NCI-H524 (cell line): ENCODE data around the gene ITIH6.
"Not testable (repeated sequence)": the region's sequence is repeated elsewhere in the genome, so short reads cannot be mapped to it uniquely, and the experiment has no call there.

Source experiments
- DNase-seq, 2 experiments: peaks; one replicate each; lab custom pipeline; 2025; lab: John Stamatoyannopoulos, UW

ITIH6 gene, protein sequence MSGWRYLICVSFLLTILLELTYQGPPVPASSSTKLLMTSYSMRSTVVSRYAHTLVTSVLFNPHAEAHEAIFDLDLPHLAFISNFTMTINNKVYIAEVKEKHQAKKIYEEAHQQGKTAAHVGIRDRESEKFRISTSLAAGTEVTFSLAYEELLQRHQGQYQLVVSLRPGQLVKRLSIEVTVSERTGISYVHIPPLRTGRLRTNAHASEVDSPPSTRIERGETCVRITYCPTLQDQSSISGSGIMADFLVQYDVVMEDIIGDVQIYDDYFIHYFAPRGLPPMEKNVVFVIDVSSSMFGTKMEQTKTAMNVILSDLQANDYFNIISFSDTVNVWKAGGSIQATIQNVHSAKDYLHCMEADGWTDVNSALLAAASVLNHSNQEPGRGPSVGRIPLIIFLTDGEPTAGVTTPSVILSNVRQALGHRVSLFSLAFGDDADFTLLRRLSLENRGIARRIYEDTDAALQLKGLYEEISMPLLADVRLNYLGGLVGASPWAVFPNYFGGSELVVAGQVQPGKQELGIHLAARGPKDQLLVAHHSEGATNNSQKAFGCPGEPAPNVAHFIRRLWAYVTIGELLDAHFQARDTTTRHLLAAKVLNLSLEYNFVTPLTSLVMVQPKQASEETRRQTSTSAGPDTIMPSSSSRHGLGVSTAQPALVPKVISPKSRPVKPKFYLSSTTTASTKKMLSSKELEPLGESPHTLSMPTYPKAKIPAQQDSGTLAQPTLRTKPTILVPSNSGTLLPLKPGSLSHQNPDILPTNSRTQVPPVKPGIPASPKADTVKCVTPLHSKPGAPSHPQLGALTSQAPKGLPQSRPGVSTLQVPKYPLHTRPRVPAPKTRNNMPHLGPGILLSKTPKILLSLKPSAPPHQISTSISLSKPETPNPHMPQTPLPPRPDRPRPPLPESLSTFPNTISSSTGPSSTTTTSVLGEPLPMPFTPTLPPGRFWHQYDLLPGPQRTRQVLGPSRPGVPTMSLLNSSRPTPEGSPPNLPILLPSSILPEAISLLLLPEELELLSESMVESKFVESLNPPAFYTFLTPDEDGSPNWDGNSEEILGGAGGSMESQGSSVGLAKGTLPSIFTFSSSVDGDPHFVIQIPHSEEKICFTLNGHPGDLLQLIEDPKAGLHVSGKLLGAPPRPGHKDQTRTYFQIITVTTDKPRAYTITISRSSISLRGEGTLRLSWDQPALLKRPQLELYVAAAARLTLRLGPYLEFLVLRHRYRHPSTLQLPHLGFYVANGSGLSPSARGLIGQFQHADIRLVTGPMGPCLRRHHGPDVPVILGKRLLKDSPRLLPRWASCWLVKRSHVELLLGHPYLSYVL

GRCh38 chrX:54798137-54798536 lies at the start of gene ITIH6:
ITIH6 (minus strand) TSS chrX:54798255; CDS start chrX:54798210, 45 bp downstream.
- DNase-seq = no peak

DNA sequence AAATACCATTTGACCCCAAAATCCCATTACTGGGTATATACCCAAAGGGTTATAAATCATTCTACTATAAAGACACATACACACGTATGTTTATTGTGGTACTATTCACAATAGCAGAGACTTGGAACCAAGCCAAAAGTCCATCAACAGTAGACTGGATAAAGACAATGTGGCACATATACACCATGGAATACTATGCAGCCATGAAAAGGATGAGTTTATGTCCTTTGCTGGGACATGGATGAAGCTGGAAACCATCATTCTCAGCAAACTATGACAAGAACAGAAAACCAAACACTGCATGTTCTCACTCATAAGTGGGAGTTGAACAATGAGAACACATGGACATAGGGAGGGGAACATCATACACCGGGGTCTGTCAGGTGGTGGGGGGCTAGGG lies 49.6 kb upstream of the ITIH6 start:
- not testable (repeated sequence) for DNase-seq

DNA sequence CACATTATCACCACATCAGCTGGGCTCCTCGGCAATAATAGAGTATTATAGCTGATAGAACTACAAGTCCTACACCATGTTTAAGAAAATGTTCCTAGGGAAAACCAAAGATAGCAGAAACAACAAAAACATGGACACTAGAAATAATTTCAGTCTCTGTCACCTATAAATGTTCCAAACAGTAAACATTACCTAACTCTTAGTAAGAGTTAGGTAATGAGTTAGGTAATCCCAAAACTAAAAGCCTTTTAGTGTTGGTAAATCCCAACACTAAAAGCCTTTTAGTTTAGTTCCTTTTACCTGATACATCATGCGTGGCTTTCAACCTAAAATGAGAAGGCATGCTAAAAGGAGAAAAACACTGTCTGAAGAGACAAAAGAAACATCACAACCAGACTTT lies 45.0 kb upstream of the ITIH6 start:
- no peak for DNase-seq

GRCh38 chrX:54842607-54843006 lies 44.6 kb upstream of the ITIH6 start:
- no peak for DNase-seq

DNA sequence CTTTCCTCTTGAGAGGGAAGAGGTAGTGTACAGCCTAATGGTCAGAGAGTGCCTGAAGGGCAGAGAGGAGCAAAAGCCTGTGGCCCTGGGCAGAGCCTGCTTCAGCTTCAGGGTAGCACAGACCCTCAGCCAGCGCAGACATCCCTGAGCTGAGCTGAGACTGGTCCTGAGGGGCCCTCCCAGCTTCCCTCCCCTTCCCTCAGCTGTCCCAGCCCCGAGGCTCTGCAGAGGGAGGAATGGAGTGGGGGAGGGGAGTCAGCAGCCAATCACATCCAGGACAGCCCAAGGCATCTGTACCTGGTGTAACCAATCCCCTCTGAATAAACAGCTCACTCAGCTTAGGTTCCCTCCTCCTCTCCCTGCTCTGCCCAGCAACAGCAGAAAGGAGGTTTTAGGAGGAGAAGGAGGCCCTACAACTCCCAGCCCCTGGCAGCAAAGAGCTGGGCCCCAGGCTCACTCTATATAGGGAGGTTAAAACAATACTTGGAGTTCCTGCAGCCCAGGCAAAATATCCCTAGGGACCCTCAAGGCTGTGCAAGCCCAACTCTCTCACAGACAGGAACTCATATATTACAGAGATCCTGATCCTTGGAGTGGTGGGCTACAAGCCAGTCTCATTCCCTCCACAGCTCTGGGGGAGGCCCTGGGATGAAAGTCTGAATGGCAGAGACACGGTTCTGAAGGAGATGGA lies 43.3 kb upstream of the ITIH6 start:
- peak; percentile 41 to 82 for DNase-seq

DNA sequence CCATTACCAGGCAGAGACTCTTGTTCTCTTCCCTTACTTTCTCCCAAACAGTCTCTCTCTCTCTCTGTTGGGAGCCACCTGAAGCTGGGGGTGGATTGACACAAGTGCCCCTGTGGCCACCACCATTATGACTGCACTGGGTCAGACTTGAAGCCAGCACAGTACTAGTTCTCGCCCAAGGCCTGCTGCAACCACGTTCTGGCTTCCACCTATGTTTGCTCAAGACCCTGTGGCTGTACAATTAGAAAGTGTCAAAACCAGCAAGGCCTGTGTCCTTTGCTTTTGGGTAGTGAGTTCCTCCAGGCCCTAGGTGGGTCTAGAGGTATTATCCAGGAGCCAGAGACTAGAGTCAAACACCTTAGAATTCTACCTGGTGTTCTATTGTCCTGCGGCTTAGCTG lies 40.5 kb upstream of the ITIH6 start:
- DNase-seq = no peak

GRCh38 chrX:54826598-54826997 lies 28.5 kb upstream of the ITIH6 start:
- no peak for DNase-seq

- DNase-seq = no peak
Observed at GRCh38 chrX:54825716-54826438, 27.8 kb upstream of the ITIH6 start.

- no peak for DNase-seq
Observed at GRCh38 chrX:54824722-54825121, 26.7 kb upstream of the ITIH6 start.

- no peak for DNase-seq
Observed at GRCh38 chrX:54824195-54824594, 26.1 kb upstream of the ITIH6 start.

GRCh38 chrX:54821310-54821709 lies 23.3 kb upstream of the ITIH6 start:
- no peak for DNase-seq

- no peak for DNase-seq
Observed at GRCh38 chrX:54820737-54821136, 22.7 kb upstream of the ITIH6 start.

- no peak for DNase-seq
Observed at GRCh38 chrX:54819201-54819600, 21.1 kb upstream of the ITIH6 start.

- no peak for DNase-seq
Observed at GRCh38 chrX:54818221-54818620, 20.2 kb upstream of the ITIH6 start.

- no peak for DNase-seq
Observed at GRCh38 chrX:54817220-54817820, 19.3 kb upstream of the ITIH6 start.

- DNase-seq = no peak
Observed at GRCh38 chrX:54812306-54812705, 14.3 kb upstream of the ITIH6 start.

GRCh38 chrX:54811301-54811885 lies 13.3 kb upstream of the ITIH6 start:
- DNase-seq = no peak

GRCh38 chrX:54810532-54810931 lies 12.5 kb upstream of the ITIH6 start:
- DNase-seq = no peak

- peak; percentile 98 for DNase-seq
Observed at GRCh38 chrX:54808605-54809483, 10.8 kb upstream of the ITIH6 start.
